Stimulated activated CD4-positive, alpha-beta T cell treated with anti-CD3 and anti-CD28 coated beads, Interleukin-2, amount 100 ng/mL, for 24 hours (primary cell): ENCODE data around the gene TGFBR3L.

Experiments used
- DNase-seq, 2 donors: peaks; one replicate each; pipeline ENCODE4 v3.0.0-alpha.2; 2020

The TGFBR3L gene

DNA sequence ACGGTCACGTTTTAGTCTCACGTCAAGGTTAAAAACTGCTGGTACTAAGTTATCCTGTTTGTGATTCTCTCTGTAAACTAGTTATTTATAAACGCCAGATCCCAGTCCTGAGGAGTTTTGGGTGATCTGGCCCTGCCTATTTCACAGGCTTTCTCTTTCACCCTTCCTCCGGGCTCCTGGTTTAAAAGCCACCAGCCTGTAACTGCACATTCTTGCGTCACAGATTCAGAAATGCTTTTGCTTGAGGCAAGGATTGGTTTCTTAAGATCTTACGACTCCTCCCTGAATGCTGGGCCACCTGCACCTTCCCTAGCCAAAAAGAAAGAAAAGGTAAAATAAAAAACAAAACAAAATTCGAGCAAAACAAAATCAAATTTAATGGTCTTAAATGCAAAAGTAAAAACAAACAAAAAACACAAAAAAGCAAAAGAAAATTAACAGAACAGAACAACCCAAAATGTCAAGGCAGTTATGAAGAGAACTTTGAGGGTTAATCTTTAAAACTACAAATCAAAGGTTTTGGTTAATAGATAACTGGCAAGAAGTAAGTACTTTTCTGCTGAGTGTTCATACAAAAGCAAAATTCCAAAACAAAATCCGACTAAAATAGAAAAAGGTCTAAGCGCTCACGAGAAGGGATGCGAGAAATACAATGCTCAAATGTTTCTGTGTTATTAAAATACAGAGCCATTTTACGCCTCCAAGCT is 47.4 kb downstream of the TGFBR3L start:
- no peak for DNase-seq

DNA sequence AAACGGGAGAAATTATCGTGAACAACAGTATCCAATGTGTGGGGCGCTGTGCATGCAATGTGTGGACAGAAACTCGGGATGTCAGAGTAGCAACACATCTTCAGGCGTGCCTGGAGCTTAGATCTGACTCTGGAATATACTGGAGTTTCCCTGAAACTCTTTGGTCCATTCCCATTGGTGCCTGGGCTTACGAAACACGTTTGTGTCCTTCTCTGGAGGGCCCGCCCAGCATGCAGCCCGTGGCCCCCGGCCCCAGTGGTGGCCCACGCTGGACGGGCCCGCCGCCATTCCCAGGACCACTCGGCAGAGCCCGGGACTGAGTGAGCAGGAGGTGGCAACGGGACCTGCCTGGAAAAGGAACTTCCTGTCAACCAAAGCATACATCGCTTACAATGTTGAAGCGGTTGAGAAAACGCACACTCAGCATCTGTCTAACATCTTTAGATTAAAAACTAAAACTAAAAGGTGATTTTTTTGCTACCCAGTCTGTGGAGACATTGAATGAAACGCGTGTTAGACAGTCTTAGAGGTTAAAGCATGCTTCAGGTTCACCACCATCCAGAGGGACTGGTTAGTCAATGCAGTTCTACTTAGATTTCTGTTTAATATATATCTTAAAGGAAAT is 48.1 kb downstream of the TGFBR3L start:
- DNase-seq: no peak

DNA sequence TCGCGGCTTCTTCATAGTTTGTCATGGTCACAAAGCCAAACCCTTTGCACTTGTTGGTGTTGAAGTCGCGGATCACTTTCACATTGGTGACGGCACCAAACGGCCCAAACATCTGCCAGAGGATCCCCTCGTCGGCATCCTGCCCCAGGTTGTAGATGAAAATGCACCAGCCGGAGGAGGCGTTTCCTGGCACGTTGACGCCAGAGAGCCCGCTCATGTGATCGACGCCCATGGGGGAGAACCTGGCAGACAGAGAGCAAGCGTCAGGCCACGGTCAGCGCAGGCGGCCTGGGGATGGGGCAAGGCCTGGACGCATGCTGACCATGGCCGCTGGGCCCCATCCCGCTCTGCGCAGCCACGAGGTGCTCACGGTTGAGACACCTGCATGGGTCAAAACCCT is 48.9 kb downstream of the TGFBR3L start:
- no peak for DNase-seq

DNA sequence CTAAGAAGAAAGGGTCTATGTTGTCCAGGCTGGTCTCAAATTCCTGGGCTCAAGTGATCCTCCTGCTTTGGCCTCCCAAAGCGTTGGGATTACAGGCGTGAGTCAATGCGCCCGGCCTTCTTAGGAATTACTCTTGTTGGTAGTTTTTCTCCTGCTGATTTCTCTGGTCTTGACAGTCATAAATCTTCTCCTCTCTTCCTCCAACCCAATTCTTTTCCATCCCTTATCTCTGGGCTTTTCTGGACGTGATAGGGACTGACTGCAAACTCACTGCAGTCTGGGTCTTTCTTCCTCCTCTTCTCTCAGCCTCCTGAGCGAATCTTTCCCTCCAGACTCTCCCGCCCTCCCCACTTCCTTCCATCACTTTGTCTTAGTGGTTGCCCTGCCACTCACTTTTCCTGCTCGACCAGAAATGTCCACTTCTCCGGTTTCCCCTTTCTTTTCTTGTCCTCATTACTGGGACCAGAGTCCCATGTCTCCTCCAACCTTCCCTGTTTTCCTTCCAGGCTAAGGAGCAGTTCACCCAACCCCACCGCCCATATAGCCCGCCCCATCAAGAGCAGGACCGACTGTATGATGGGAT is 50.7 kb downstream of the TGFBR3L start:
- DNase-seq: no peak

DNA sequence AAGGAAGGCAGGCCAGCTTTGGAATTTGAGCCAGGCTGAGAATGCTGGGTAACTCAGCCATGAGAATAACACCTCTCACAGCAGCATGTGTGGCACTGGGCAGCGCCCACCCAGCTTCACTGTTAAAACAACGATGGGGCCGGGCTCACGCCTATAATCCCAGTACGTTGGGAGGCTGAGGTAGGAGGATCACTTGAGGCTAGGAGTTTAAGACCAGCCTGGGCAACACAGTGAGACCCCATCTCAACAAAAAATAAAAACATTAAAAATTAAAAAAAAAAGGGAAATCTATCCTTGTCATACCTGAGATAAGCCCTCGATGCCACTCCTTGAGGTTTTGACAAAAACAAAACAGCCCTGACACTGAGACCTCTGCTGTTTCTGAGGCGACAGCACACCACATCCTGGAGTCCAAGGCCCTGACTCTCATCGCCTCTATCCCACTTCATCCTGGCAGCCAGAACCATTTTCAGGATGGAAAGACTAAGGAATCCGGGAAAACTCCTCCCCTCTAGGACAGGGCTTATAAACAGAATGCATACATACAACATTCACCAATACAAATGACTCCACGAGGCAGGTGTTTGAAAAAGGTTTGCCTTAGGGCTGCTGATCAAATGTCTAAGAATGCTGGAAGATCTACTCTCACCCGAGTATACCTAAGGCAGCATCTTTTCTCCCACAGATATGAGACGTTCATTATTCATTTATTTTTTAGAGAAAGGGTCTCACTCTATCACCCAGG is 51.5 kb downstream of the TGFBR3L start:
- no peak for DNase-seq

DNA sequence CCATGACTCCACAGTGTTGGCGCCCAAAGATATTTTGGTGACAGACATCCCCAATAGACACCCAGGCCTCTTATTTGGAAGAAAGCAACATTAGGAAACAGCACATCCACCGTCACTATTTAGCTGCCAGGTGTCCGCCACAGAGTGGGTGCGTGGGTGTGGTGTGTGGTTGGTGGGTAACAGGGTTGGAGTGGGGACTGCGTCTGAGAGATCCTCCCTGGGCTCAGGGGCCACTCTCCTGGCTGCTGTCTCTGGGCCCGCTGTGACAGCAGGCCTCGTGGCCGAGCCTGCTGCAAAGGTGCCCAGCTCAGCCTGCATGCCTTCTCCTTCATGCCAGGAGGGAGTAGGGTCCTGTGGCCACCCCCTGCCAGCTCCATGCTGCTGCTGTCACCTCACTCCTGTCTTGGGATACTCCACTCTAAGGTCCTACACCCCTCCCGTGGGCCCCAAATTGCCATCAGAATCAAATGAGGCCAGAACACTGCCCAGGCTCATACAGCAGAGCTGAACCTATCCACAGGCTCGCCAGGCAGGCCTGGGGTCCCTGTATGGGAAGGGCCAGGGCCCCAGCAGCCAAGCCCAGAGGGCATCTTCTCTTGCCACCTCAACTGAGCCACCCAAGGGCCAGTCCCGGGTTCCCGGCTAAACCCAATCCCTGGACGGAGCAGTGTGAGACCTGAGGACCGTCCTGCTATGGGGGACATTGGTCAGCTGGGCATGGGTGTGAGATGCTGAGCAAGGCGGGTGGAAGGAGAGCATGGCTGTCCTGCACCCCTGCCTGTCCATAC is 53.6 kb downstream of the TGFBR3L start:
- DNase-seq: no peak
